ENCODE data around the gene PHLDA1. TPM values are rescaled to one million over a fixed set of nuclear protein-coding genes. Genes with fewer than 3 reads are reported as not detected.

PHLDA1 gene
- total RNA-seq, 4 donors from 2014 or later: 4.2 to 8.4 (median 7.0) TPM

GRCh38 chr12:76078748-76079147, 47.2 kb upstream of the PHLDA1 start:
- intact Hi-C loops (cut with DNase I; ENCODE audit: low total_unique reads): no loop called here
- no peaks in the 10 kb centered on the region for H3K27me3 ChIP-seq
- peaks cover 0 to 10% of the 10 kb centered on the region in 2 donors for H3K9me3 ChIP-seq
- peaks cover 0 to 22% (median 12%) of the 10 kb centered on the region in 4 donors for H3K4me1 ChIP-seq
- in situ Hi-C loops (cut with MboI; ENCODE audit: low pct_ligation_motif_present in 1 of 4, low pct_unique_long_range_greater_than_20kb in 1 of 4, low sequenced_read_pairs in 3 of 4): loop anchor here in 2 of 4 donors (25.0 kb wide), 1 partner anchor 484 kb away; the partner anchor contains the start of gene OSBPL8 (in 2 of the 2)
- no peak overlapping the region for H3K27ac ChIP-seq
- no peaks in the 10 kb centered on the region for H3K36me3 ChIP-seq
- WGBS, 2 donors (ENCODE audit: low coverage in 1 of 2): 86 to 87% methylated on average over 2 of the region's 2 CpGs
- H3K4me3 ChIP-seq: no peak overlapping the region
- DNase-seq: no peak
- no peak for TF ChIP-seq EP300 (IDR thresholded peaks at IDR 0.05; ENCODE audit: low read depth)
- TF ChIP-seq CTCF (IDR thresholded peaks at IDR 0.05): no peak
- no peak for TF ChIP-seq POLR2AphosphoS5 (IDR thresholded peaks at IDR 0.05)
- no peak for TF ChIP-seq POLR2A (IDR thresholded peaks at IDR 0.05)

GRCh38 chr12:76075448-76075847, 43.9 kb upstream of the PHLDA1 start:
- Histone ChIP-seq H3K27me3 (no peaks in the 10 kb centered on the region), H3K27ac (no peak overlapping the region), H3K9me3 (peaks cover 0 to 10% of the 10 kb centered on the region in 2 donors), H3K36me3 (no peaks in the 10 kb centered on the region), H3K4me1 (peaks cover 0 to 4% (median 0%) of the 10 kb centered on the region in 4 donors), H3K4me3 (no peak overlapping the region)
- TF ChIP-seq CTCF (IDR thresholded peaks at IDR 0.05) (no peak), POLR2AphosphoS5 (IDR thresholded peaks at IDR 0.05) (no peak), EP300 (IDR thresholded peaks at IDR 0.05; ENCODE audit: low read depth) (no peak), POLR2A (IDR thresholded peaks at IDR 0.05) (no peak)
- WGBS, 2 donors (ENCODE audit: low coverage in 1 of 2): 88 to 100% methylated on average over 1 of the region's 1 CpG
- DNase-seq: no peak
- intact Hi-C loops (cut with DNase I; ENCODE audit: low total_unique reads): no loop called here
- in situ Hi-C loops (cut with MboI; ENCODE audit: low pct_ligation_motif_present in 1 of 4, low pct_unique_long_range_greater_than_20kb in 1 of 4, low sequenced_read_pairs in 3 of 4): loop anchor here in 2 of 4 donors (25.0 kb wide), 1 partner anchor 487 kb away; the partner anchor contains the start of gene OSBPL8 (in 2 of the 2)

- in situ Hi-C loops (cut with MboI; ENCODE audit: low pct_ligation_motif_present in 1 of 4, low pct_unique_long_range_greater_than_20kb in 1 of 4, low sequenced_read_pairs in 3 of 4) (loop anchor here in 2 of 4 donors (25.0 kb wide), 1 partner anchor 487 kb away; the partner anchor contains the start of gene OSBPL8 (in 2 of the 2)), intact Hi-C loops (cut with DNase I; ENCODE audit: low total_unique reads) (no loop called here)
- no peak for TF ChIP-seq POLR2AphosphoS5 (IDR thresholded peaks at IDR 0.05)
- no peak for TF ChIP-seq CTCF (IDR thresholded peaks at IDR 0.05)
- TF ChIP-seq EP300 (IDR thresholded peaks at IDR 0.05; ENCODE audit: low read depth): no peak
- TF ChIP-seq POLR2A (IDR thresholded peaks at IDR 0.05): no peak
- H3K4me1 ChIP-seq: peaks cover 0 to 4% (median 0%) of the 10 kb centered on the region in 4 donors
- peaks cover 0 to 10% of the 10 kb centered on the region in 2 donors for H3K9me3 ChIP-seq
- H3K36me3 ChIP-seq: no peaks in the 10 kb centered on the region
- no peaks in the 10 kb centered on the region for H3K27me3 ChIP-seq
- H3K27ac ChIP-seq: no peak overlapping the region
- H3K4me3 ChIP-seq: no peak overlapping the region
- DNase-seq: no peak
- WGBS, 2 donors (ENCODE audit: low coverage in 1 of 2): 88 to 91% methylated on average over 1 of the region's 1 CpG
Measured at GRCh38 chr12:76074701-76075336, 43.2 kb upstream of the PHLDA1 start.

- Histone ChIP-seq H3K4me1 (peaks cover 0 to 4% (median 0%) of the 10 kb centered on the region in 4 donors), H3K27ac (no peak overlapping the region), H3K36me3 (no peaks in the 10 kb centered on the region), H3K27me3 (no peaks in the 10 kb centered on the region), H3K4me3 (no peak overlapping the region), H3K9me3 (peaks cover 0 to 2% of the 10 kb centered on the region in 2 donors)
- DNase-seq: no peak
- intact Hi-C loops (cut with DNase I; ENCODE audit: low total_unique reads) (no loop called here), in situ Hi-C loops (cut with MboI; ENCODE audit: low pct_ligation_motif_present in 1 of 4, low pct_unique_long_range_greater_than_20kb in 1 of 4, low sequenced_read_pairs in 3 of 4) (no loop called here)
- TF ChIP-seq POLR2A (IDR thresholded peaks at IDR 0.05): no peak
- no peak for TF ChIP-seq CTCF (IDR thresholded peaks at IDR 0.05)
- no peak for TF ChIP-seq POLR2AphosphoS5 (IDR thresholded peaks at IDR 0.05)
- TF ChIP-seq EP300 (IDR thresholded peaks at IDR 0.05; ENCODE audit: low read depth): no peak
Measured at GRCh38 chr12:76073561-76073960, 42.0 kb upstream of the PHLDA1 start.

Data from transverse colon (tissue), 4 donors.